ENCODE data around the gene GPR141.

GPR141 gene

DNA sequence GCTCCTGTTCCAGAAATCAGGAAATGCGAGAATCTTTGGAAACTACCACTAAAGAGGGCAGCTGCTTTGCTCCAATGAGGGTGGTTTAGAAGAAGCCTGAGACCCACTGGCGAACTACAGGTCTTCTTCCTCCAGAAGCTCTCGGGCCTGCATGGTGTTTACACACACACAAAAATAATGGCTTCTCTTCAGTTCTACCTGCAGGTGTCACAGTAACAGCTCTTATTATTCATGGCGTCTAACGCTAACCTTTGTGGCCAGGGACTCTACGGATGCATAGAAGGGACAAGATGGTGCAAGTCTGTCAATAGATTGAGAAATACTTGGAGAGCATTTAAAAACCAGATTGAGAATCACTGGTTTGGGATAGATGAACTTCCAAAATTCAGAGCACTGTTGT lies 22.4 kb downstream of the GPR141 start:
- no peaks in the 10 kb centered on the region for H3K36me3 ChIP-seq (ENCODE audit: control insufficient read depth, insufficient read depth, low read length)
- H3K4me1 ChIP-seq, result no peaks in the 10 kb centered on the region
- no peaks in the 10 kb centered on the region for H3K27me3 ChIP-seq (ENCODE audit: control insufficient read depth, insufficient read depth, low read length)
- no peak for TF ChIP-seq CTCF (IDR thresholded peaks at IDR 0.05)
- H3K27ac ChIP-seq, result no peak overlapping the region
- H3K79me2 ChIP-seq, result no peaks in the 10 kb centered on the region
- H3K9me3 ChIP-seq (ENCODE audit: control insufficient read depth, low read length), result no peaks in the 10 kb centered on the region
- no peak overlapping the region for H2AFZ ChIP-seq
- H3K4me3 ChIP-seq (ENCODE audit: low read depth, low read length), result no peak overlapping the region
- H3K4me2 ChIP-seq (ENCODE audit: low read length), result no peak overlapping the region
- no peak overlapping the region for H3K9ac ChIP-seq

GRCh38 chr7:37706804-37707203 lies 23.2 kb downstream of the GPR141 start:
- no peak for TF ChIP-seq CTCF (IDR thresholded peaks at IDR 0.05)
- no peaks in the 10 kb centered on the region for H3K9me3 ChIP-seq (ENCODE audit: control insufficient read depth, low read length)
- H3K9ac ChIP-seq, result no peak overlapping the region
- no peak overlapping the region for H3K27ac ChIP-seq
- H3K27me3 ChIP-seq (ENCODE audit: control insufficient read depth, insufficient read depth, low read length), result no peaks in the 10 kb centered on the region
- H2AFZ ChIP-seq, result no peak overlapping the region
- no peak overlapping the region for H3K4me3 ChIP-seq (ENCODE audit: low read depth, low read length)
- no peak overlapping the region for H3K4me2 ChIP-seq (ENCODE audit: low read length)
- no peaks in the 10 kb centered on the region for H3K79me2 ChIP-seq
- H3K4me1 ChIP-seq, result no peaks in the 10 kb centered on the region
- H3K36me3 ChIP-seq (ENCODE audit: control insufficient read depth, insufficient read depth, low read length), result no peaks in the 10 kb centered on the region

DNA sequence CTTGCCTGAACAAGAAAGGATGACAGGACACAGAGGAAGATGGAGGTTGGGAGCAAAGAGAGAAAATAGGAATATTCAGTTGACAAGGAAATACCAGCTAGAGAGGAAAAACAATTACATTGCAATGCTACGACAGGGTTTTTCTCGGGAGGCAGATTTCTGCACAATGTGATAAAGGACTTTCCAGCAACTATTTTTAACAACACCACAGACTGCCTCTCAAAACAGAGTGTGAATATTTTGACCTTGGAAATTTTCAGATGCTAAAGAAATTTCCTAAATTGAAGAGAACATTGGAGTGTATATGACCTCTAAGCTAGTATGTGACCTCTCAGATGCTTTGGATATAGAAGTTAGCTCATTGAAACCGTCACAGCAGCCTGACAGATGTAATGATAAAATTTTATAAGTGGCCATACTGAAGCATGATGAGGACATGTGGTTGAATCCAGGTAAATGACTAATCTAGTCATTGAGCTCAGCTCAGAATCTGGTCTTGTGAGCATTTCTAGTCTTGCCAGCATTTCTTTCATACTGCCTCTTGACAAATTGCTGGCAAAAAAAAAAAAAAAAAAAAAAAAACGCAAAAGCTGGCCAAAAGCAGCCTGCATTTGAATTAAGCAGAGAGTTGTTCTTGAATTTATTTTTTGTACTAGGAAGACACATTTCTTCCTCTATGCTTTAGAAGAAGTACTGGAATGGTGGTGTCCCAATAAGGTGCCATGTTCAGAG lies 24.4 kb downstream of the GPR141 start:
- no peak overlapping the region for H3K27ac ChIP-seq
- no peak overlapping the region for H2AFZ ChIP-seq
- no peaks in the 10 kb centered on the region for H3K27me3 ChIP-seq (ENCODE audit: control insufficient read depth, insufficient read depth, low read length)

DNA sequence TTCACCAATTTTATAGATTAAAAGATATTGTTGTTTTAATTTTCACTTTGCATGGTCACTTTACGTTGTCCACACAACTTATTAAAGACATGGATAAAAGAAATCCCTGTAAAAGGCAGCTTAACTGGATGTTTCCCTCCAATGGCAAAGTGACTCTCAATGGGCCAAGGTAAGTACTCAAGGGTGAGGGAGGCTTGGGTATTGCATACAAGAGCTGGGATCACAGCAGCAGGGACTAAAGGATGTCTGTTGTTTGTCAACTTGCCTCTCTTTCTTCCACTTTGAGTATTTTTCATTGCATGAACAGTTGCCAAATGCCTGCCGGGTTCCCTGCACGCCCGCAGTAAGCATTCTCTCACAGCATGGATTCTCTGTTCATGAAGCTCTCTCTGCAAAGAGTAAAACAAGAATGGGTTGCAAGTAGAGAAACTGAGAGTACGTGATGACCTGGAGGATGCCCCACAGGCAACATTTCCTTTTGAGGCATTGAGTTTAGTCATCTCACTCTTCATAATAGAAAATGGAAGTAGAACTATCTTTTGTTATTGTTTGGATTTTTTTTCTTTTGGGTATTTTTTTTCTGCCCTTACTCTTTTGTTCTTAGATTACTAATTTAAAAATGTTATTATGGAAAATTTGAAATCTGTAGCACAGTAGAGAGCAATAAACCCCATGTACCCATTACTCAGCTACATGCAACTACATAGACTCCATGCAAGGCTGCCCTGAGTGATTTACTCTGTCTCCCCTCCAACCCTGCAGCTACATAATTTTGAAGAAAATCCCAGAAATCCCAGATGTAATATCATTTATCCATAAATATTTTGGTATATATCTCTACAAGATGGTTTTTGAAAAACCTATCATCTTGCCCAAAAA lies 26.3 kb downstream of the GPR141 start:
- H3K9ac ChIP-seq, result no peak overlapping the region
- no peak overlapping the region for H3K27ac ChIP-seq
- no peak for TF ChIP-seq CTCF (IDR thresholded peaks at IDR 0.05)
- no peak overlapping the region for H3K4me3 ChIP-seq (ENCODE audit: low read depth, low read length)
- H3K4me2 ChIP-seq (ENCODE audit: low read length), result no peak overlapping the region
- H3K36me3 ChIP-seq (ENCODE audit: control insufficient read depth, insufficient read depth, low read length), result no peaks in the 10 kb centered on the region
- no peaks in the 10 kb centered on the region for H3K79me2 ChIP-seq
- no peak overlapping the region for H2AFZ ChIP-seq
- H3K27me3 ChIP-seq (ENCODE audit: control insufficient read depth, insufficient read depth, low read length), result no peaks in the 10 kb centered on the region
- H3K4me1 ChIP-seq, result no peaks in the 10 kb centered on the region
- H3K9me3 ChIP-seq (ENCODE audit: control insufficient read depth, low read length), result no peaks in the 10 kb centered on the region

More for the DNA sequence above, 24.4 kb downstream of the GPR141 start:
- no peak overlapping the region for H3K4me2 ChIP-seq (ENCODE audit: low read length)
- H3K4me1 ChIP-seq, result no peaks in the 10 kb centered on the region
- H3K9ac ChIP-seq, result no peak overlapping the region
- H3K9me3 ChIP-seq (ENCODE audit: control insufficient read depth, low read length), result no peaks in the 10 kb centered on the region
- TF ChIP-seq CTCF (IDR thresholded peaks at IDR 0.05), result no peak
- H3K36me3 ChIP-seq (ENCODE audit: control insufficient read depth, insufficient read depth, low read length), result no peaks in the 10 kb centered on the region
- H3K4me3 ChIP-seq (ENCODE audit: low read depth, low read length), result no peak overlapping the region
- H3K79me2 ChIP-seq, result no peaks in the 10 kb centered on the region
